Right hindlimb (tissue), 1 donor: ENCODE measurements around the gene ANKRD33.

ENCODE experiments used
- DNase-seq: peaks from one replicate; pipeline ENCODE4 v3.0.0-alpha.2; 2018

Gene ANKRD33

DNA sequence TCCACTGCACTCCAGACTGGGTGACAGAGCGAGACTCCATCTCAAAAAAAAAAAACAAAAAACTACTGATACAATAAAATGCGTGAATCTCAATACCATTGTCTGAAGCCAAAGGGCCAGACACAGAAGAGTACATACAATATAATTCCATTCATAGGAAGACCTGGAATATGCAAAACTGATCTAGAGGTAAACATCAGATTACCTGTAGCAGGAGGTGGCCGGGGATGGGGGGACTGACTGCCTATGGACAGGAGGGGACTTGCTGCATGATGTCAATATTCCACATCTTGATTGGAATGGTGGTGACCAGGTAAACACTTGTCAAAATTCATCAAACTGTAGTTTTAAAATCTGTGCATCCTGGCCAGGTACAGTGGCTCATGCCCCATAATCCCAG lies 26.9 kb upstream of the ANKRD33 start:
- DNase-seq, result no peak

- no peak for DNase-seq
These were observed 25.0 kb upstream of the ANKRD33 start for GRCh38 chr12:51862947-51863346.

DNA sequence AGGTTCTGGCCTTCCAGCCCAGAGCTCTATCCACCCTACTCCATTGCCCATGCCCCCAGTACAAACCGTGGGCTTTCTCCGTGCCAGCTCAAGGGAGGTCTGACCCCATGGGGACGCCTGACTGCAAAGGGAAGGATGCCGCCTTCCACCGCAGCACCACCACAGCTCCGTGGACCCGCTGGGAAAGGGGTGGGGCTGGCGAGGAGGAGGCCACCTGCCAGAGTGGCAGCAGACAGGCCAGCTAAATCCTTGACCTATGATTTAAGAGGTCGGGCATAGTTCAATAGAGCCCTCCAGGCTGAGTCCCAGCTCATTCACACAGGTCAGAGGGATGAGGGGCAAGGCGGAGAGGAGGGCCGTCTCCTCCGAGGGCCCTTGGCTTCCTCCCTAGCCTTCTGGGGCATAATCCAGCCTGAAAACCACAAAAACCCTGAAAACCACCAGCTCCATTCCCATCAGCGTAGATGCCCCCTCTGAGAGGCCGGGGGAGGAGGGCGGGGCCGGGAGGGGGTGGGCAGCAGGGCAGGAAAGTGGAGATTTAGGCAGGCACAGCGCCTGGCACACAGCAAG lies 24.5 kb upstream of the ANKRD33 start:
- no peak for DNase-seq

DNA sequence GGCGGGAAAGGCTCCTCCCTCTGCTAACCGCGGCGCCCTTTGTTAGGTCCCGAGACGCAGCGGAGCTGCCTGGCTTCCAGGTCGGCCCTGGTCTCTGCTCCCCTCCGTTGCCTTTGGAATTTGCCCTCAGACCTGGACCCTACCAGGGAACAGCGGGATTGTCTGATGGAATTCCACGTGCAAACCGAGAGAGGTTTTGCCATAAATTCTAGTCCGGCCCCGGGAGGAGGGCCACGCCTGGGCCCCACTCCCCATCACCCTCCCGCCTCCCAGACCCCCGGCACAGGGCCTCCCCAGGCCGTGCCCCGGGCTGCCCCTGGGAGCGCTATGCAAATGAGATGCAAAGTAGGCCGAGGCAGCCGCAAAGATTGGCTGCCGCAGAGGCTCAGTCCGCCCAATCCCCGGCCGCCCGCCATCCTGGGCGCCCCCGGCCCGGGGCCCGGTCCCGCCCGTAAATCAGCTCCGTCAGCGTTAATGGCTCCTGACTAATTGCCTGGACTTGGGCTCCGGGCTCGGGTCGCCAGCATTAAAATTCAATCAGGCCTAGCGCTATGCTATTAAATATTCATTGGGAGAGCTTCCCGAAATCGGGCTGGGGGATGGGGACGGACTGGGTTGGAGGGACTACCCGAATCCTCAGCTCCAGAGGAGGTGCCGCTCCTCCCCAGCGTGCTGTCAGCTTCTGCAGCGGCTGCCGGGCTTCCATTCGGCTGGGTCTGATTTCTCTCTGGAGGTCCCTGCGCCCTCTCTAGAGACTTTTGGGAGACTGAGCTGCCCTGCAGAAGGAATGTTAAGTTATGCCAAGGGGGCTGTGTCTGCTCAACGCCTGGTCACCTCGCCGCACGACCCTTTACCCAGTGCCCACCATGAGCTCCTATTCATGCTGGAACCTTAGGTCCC lies 23.7 kb upstream of the ANKRD33 start:
- peak; percentile 79 for DNase-seq

- DNase-seq, result no peak
These were observed 22.9 kb upstream of the ANKRD33 start for GRCh38 chr12:51864833-51865670.

DNA sequence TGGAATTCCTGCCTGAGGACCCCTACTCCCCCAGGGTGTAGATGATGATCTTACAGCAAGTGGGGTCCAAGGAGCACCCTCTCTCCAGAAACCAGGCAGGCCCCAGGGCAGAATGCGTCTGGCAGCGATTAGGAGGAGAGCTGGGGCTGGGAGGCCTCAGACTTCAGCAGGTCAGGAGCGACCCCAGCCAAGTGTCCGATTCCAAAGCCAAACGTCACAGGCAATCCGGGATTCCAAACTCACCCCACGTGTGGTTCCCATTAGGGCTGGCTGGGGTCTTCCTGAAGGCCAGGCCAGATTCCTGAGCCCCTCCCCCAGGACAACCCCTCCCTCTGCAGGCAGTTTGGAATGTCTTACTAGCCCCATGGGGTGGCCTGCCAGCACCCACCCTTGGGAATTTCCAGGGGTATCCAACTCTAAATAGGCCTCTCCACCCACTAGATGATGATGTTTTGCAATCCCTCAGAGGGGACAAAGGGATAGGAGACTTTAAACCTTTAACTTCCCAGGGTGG lies 22.1 kb upstream of the ANKRD33 start:
- no peak for DNase-seq

DNA sequence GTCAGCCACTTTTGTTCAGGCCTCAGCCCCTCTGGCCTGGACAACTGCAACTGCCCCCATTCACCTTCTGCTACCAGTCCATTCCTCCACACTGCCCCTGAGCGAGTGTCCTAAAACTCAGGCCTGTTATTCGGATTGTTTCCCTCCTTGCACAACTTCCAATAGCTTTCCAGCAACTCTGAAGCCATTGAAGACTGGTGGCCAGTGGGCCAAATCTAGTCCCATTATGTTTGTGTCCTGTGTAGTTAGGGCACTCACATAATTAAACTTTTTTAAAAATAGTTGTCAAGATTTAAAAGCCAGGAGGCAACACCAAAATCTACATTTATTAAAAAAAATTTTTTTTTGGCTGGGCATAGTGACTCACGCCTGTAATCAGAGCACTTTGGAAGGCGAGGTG lies 21.6 kb upstream of the ANKRD33 start:
- DNase-seq, result no peak

GRCh38 chr12:51866762-51867161 lies 21.1 kb upstream of the ANKRD33 start:
- no peak for DNase-seq

GRCh38 chr12:51867371-51867770 lies 20.5 kb upstream of the ANKRD33 start:
- DNase-seq, result no peak

DNA sequence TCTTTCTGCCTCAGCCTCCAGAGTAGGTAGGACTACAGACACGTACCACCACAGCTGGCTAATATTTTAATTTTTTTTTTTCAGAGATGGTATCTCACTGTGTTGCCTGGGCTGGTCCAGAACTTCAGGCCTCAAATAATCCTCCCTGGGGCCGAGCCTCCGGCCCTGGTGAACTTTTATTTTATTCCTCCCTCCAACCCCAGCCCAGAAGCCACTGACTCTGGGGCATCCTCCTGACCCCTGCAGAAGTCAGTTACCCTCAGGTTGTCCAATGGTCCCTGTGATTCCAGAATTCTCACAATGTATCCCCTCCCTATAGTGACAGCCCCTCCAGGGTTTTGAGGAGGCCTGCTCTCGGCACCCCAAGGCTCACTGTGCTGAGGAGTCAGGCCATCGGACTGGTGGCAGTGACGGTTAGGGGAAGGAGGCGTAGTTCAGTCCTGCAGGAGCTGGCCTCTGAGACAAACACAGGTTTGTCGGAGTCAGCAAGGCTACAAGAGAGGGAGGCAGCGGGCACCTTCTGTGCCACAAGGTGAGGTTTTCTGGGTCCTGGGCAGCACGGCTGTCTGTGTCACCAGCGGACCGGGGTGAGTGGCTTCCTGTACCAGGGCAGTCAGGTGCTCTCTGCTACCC lies 20.0 kb upstream of the ANKRD33 start:
- no peak for DNase-seq

DNA sequence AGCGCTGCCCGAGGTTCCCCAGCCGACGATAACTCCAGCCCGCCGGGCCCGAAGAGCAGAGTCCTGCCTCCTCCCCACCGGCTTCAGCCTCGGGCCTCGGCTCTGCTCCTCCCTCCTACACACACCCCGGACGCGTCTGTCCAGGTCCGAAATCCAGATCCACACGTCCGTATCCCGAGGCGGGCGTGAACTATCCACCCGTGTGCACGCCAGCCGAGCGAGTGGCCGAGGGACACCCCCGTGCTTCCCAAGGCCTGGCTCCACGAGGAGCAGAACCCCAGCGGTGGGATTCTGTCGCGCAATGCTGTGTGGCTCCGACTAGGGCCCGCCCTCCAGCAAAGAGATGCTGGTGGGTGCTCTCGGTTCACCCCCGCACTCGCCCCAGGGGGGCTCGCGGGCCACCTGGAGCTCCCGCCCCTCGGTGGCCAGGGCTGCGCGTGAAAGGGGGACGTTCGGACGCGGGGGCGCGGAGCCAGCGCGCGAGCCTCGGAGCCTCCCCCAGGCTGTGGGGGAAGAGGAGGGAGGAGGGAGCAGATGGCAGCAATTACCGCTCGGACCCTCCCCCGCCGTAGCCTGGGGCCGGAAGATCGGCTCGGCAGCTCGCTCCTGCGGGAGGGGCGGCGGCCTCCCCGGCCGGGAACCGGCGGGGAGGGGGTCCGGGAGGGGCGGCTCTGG lies 18.9 kb upstream of the ANKRD33 start:
- DNase-seq, result peak; percentile 75

DNA sequence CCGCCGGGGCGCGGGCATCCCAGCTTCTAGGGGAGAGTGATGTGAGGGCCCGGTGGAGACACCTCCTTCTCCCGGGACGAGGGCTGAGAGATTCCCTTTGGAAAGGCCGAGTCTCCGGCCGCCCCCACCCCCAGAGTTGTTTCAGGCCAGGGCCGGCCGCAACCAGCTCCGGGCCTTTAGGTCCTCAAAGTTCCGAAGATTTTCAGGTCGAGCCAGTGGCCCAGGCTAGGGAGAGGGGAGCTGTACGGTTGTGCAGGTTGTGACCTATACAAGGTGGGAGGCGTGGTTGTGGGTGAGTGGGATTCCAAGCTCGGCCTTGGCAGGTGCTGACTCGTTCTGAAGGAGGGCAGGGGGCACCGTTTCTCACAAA lies 18.4 kb upstream of the ANKRD33 start:
- no peak for DNase-seq

DNA sequence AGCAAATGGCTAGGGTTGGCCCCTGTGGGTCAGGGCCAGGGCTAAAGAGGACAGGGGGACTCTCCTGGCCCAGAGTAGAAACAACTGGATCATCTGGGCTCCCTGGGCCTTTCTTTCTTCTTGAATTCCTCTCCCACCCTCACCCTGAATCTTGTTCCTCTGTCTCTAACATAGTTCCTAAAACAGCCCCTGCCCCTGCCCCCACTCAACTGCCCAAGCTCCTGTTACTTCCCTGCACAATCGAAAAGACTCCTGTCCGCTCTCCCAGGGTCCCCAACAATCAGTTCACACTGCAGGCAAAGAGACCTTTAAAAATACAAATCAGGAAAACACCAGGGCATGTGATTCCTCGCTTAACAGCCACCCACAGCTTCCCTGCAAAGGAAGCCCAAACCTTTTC lies 18.0 kb upstream of the ANKRD33 start:
- no peak for DNase-seq

- DNase-seq, result no peak
These were observed 17.4 kb upstream of the ANKRD33 start for GRCh38 chr12:51870504-51870903.

DNA sequence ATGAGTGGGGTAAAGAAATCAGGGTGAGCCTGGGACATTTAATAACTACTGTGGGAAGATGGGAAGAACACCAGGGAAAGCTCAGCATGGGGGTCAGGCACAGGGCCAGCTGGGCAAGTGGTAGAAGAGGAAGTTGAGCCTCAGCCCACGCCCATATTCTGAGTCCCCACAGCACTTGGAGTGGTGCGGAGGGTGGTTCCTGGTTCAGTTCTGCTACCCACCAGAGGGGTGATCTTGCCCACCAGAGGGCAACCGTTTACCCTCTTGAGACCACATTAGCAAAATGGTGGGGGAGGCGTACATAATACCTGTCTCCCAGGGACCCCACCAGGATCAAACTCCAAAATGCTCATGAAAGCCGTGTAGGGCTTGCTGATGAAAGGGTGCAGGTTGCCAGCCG lies 16.8 kb upstream of the ANKRD33 start:
- DNase-seq, result peak; percentile 38

DNA sequence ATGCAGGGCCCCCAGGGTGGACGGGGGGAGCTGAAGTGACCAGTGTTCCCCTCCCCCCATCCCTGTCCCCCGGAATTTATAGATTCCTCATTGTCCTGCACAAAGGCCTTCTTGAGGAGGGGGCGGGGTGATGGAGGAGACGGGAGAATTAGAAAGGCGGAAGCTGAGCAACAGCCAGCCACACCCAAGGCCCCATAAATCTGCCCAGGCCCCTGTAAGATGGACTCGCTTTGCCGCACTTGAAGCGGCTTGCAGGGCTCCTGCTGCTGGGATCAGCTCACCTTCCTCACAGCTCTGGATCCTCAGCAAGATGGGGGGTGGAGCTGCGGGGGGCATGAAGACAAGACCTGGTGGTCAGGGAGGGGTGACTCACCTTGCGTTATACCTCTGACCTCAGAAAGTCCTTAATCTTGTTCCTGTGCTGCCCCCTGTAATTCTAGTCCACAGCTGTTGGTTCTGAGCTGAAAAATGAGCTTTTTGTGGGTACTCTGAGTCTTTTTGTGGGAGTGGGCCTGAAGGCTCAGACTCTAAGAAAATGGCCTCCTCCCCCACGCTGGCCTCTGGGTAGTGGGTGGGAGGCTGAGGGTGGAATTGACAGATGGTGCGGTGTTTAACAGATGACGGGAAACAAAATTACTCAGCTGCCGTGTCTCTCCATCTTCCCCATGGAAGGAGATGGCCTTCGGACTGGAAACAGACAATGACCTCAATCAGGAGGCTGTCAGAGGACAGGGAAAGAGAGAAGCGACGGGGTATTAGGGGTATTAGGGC lies 15.8 kb upstream of the ANKRD33 start:
- no peak for DNase-seq

DNA sequence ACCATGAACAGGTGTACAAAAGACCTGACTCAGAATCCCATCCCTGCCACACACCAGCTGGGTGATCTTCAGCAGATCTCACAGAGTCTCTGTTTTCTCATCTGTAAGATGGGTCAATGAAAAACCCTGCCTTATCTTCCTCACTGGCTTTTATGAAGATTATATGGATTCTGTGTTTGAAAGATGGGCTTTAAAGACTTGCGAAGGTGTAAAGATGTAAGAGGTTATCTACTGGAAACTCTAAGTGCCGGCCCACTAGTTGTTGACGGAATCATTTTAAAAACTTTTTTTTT lies 15.3 kb upstream of the ANKRD33 start:
- no peak for DNase-seq

GRCh38 chr12:51873251-51873994 lies 14.5 kb upstream of the ANKRD33 start:
- no peak for DNase-seq

DNA sequence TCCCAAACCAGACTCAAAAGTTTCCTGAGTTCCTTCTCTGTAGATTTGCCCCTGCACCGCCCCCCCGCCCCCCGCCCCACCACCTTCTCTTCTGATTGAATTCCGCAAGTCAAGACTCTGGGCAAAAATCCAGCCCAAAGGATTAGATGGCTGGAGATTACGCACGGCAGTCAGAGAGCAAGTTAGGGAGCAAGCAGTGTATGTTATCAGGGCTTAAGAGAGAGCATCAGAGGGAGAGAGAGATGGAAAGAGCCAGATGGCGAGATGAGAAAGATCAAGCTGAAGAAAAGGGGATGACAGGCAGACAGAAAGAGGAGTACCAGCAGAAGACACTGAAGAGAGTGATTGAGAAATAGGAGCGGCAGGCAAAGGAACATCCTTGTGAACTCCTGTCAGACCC lies 13.9 kb upstream of the ANKRD33 start:
- DNase-seq, result no peak

- DNase-seq, result no peak
These were observed 13.4 kb upstream of the ANKRD33 start for GRCh38 chr12:51874486-51874885.

DNA sequence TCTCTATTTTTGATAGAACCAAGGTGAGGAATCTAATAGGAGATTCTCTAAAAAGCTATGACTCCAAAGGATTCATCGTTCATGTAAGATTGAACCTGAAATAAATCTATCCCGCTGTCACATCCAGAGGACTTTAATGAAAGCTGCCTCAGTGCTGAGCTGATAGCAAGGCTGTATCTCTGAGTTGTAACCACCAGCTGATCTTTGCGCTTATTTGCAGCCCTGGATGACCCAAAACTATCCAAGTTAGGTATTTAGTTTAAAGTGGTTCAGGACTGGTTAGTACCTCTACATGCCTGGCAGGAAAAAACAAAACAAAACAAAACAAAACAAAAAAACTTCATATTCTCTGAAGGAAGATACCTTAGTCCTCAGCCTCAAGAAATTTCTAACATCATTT lies 8.8 kb upstream of the ANKRD33 start:
- no peak for DNase-seq
